Pericardium fibroblast (primary cell): ENCODE results near the gene SLC1A2. TPM values are rescaled to one million over a fixed set of nuclear protein-coding genes. Genes with fewer than 3 reads are reported as not detected.

Source experiments
- total RNA-seq: library from RNA; depleted of rRNA; stranded (reverse); fragments of >200 nt; gene quantifications from 2 replicates; pipeline ENCODE4 v1.2.3, GENCODE V29; 2015

Gene SLC1A2
- 0.17 and 2.0 TPM in 2 replicates for total RNA-seq

DNA sequence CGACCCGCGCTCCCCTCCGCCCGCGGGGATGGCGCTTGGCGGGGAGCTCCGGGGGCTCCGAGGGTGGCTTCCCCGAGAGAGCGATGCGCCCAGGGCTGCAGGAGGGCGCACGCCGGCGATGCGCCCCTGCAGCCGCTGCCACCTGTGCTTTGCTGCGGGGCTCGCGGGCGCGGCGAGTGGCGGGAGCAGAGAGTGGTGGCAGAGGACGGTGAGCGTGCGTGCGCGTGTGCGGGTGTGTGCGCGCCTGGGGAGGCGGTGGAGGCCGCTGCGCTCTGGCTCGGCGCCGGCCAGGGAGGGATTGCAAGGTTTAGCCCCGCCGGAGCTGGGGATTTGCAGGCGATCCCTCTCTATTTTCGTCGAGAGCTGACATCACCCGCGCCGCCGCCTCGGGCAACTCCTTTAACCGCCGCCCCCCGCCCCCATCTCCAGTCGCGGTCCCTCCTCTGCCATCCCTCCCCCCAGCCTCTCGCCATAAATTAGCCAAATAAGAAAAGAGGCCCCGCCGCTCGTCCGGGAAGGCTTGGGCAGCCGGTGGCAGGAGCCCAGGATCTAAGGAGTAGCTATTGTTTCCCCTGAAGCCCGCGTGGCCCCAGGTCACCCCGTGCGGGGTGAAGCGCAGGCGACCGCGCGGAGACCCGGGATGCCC, at the start of gene SLC1A2:
Gene SLC1A2, minus strand, starts transcription at position 375 of the 646 bp plus-strand sequence. CDS start 592 bp downstream, outside the sequence.

Other genes starting within 250 kb of the SLC1A2 start
- gene PAMR1, start 106.1 kb upstream of the SLC1A2 start, total RNA-seq: 40.8 and 219 TPM in 2 replicates
- gene FJX1, start 198.9 kb upstream of the SLC1A2 start, total RNA-seq: 16.3 and 44.0 TPM in 2 replicates
- gene TRIM44, start 243.2 kb upstream of the SLC1A2 start, total RNA-seq: 19.7 and 21.6 TPM in 2 replicates